Colonic mucosa (tissue), 4 donors: ENCODE measurements around the gene RAB35. TPM values are rescaled to one million over a fixed set of nuclear protein-coding genes. Genes with fewer than 3 reads are reported as not detected.

Experiments used
- DNase-seq: peaks from one replicate; pipeline ENCODE4 v3.0.0-alpha.2; 2020
- H3K27ac ChIP-seq: fragments of 200-600 bp; one replicate; pipeline ENCODE4 v1.8.0; 2021
- H3K27me3 ChIP-seq: fragments of 200-600 bp; one replicate; pipeline ENCODE4 v1.8.0; 2021
- H3K36me3 ChIP-seq: fragments of 200-600 bp; one replicate; pipeline ENCODE4 v1.8.0; 2021
- H3K4me1 ChIP-seq: fragments of 200-600 bp; one replicate; pipeline ENCODE4 v1.8.0; 2021; ENCODE audit warnings: mild to moderate bottlenecking
- H3K4me3 ChIP-seq: fragments of 200-600 bp; one replicate; pipeline ENCODE4 v1.8.0; 2021
- H3K9ac ChIP-seq, 2 donors: one replicate each; pipeline ENCODE4 v1.7.0; 2013; ENCODE audit warnings: control low read depth in 2 of 2, low read depth in 2 of 2, low read length in 2 of 2
- H3K9me3 ChIP-seq: fragments of 200-600 bp; one replicate; pipeline ENCODE4 v1.8.0; 2021
- CTCF ChIP-seq: fragments of 200-600 bp; IDR thresholded peaks from one replicate; pipeline ENCODE4 v1.8.0; 2022; ENCODE audit warnings: antibody characterized with exemption, mild to moderate bottlenecking
- intact Hi-C: fragments of 100-400 bp; cut with DNase I; formaldehyde crosslinking; loops from one replicate; pipeline ENCODE4 v1.14.1; 2022
- total RNA-seq, 2 donors: library from RNA; stranded (reverse); fragmentation: NEBNext Ultra II Directional in 1 of 2; extraction: Animal tissue kit (Norgen Biotek cat#: 25700) in 1 of 2; gene quantifications; one replicate each; pipeline ENCODE4 v1.2.1, GENCODE V29; 2021
- donor health status: healthy.
- donor health status: DM: no; HTN: no; CAD: no.
- donor health status: DM: no; HTN: no; CAD: no.

RAB35 gene
- total RNA-seq, 2 donors from 2014 or later, result 46.4 to 61.9 TPM

GRCh38 chr12:120077260-120077659 lies 39.3 kb downstream of the RAB35 start:
- Histone ChIP-seq H3K36me3 (no peaks in the 10 kb centered on the region), H3K27ac (no peak overlapping the region), H3K9me3 (no peaks in the 10 kb centered on the region), H3K4me1 (no peaks in the 10 kb centered on the region), H3K9ac (no peak overlapping the region), H3K4me3 (no peak overlapping the region), H3K27me3 (no peaks in the 10 kb centered on the region)
- TF ChIP-seq CTCF, result no peak
- intact Hi-C loops, result no loop called here
- no peak for DNase-seq

GRCh38 chr12:120076651-120077050 lies 39.9 kb downstream of the RAB35 start:
- Histone ChIP-seq H3K9ac (no peak overlapping the region), H3K4me1 (no peaks in the 10 kb centered on the region), H3K36me3 (no peaks in the 10 kb centered on the region), H3K27me3 (no peaks in the 10 kb centered on the region), H3K4me3 (no peak overlapping the region), H3K27ac (no peak overlapping the region), H3K9me3 (no peaks in the 10 kb centered on the region)
- no peak for TF ChIP-seq CTCF
- intact Hi-C loops, result no loop called here
- DNase-seq, result no peak

GRCh38 chr12:120075034-120075616 lies 41.4 kb downstream of the RAB35 start:
- intact Hi-C loops, result no loop called here
- H3K9ac ChIP-seq, result no peak overlapping the region
- H3K4me1 ChIP-seq, result no peaks in the 10 kb centered on the region
- no peak for DNase-seq
- no peaks in the 10 kb centered on the region for H3K36me3 ChIP-seq
- no peak for TF ChIP-seq CTCF
- H3K27me3 ChIP-seq, result no peaks in the 10 kb centered on the region
- no peak overlapping the region for H3K27ac ChIP-seq
- no peaks in the 10 kb centered on the region for H3K9me3 ChIP-seq
- no peak overlapping the region for H3K4me3 ChIP-seq

- no peak overlapping the region for H3K4me3 ChIP-seq
- no peaks in the 10 kb centered on the region for H3K36me3 ChIP-seq
- no peaks in the 10 kb centered on the region for H3K9me3 ChIP-seq
- DNase-seq, result no peak
- intact Hi-C loops, result no loop called here
- no peaks in the 10 kb centered on the region for H3K4me1 ChIP-seq
- TF ChIP-seq CTCF, result no peak
- H3K27me3 ChIP-seq, result no peaks in the 10 kb centered on the region
- H3K27ac ChIP-seq, result no peak overlapping the region
- no peak overlapping the region for H3K9ac ChIP-seq
Observed at GRCh38 chr12:120072472-120073249, 43.9 kb downstream of the RAB35 start.

- Histone ChIP-seq H3K4me1 (no peaks in the 10 kb centered on the region), H3K9me3 (no peaks in the 10 kb centered on the region), H3K9ac (no peak overlapping the region), H3K27ac (no peak overlapping the region), H3K4me3 (no peak overlapping the region), H3K36me3 (no peaks in the 10 kb centered on the region), H3K27me3 (no peaks in the 10 kb centered on the region)
- no peak for DNase-seq
- intact Hi-C loops, result no loop called here
- TF ChIP-seq CTCF, result no peak
Observed at GRCh38 chr12:120071493-120072020, 45.0 kb downstream of the RAB35 start.
